HAP-1 (cell line): Measurements from ENCODE around the gene CABP4.
A peak's percentile ranks its signal among the peaks of the same experiment; 100 is the strongest.

Experiments
- DNase-seq, 2 experiments: peaks; one replicate each; pipeline ENCODE4 v3.0.0-alpha.2; 2016 to 2020; ENCODE audit warnings: low spot score in 2 of 2
- H3K27me3 ChIP-seq: fragments of 250-450 bp; sonication (Bioruptor Pico); 2 replicates; pipeline ENCODE4 v1.5.1; 2020; ENCODE audit warnings: low read depth, mild to moderate bottlenecking, moderate library complexity
- H3K36me3 ChIP-seq: fragments of 250-450 bp; sonication (Bioruptor Pico); replicated peaks from 2 replicates; pipeline ENCODE4 v1.5.1; 2020; ENCODE audit warnings: mild to moderate bottlenecking
- H3K4me1 ChIP-seq: fragments of 250-450 bp; sonication (Bioruptor Pico); 2 replicates; pipeline ENCODE4 v1.5.1; 2020; ENCODE audit warnings: mild to moderate bottlenecking
- H3K4me3 ChIP-seq: fragments of 250-450 bp; sonication (Bioruptor Pico); 2 replicates; pipeline ENCODE4 v1.5.1; 2020; ENCODE audit warnings: mild to moderate bottlenecking, moderate library complexity
- H3K9me3 ChIP-seq: fragments of 250-450 bp; sonication (Bioruptor Pico); 2 replicates; pipeline ENCODE4 v1.5.1; 2020; ENCODE audit warnings: mild to moderate bottlenecking, moderate library complexity
- in situ Hi-C: fragments of 300-500 bp; cut with MboI; formaldehyde crosslinking; loops from 3 replicates; pipeline ENCODE4 v1.14.3; 2020; ENCODE audit warnings: low sequenced_read_pairs, inconsistent platforms, mixed read lengths

Gene CABP4

GRCh38 chr11:67449116-67449844 is 5.9 kb upstream of the CABP4 start:
- in situ Hi-C loops, result no loop called here
- H3K9me3 ChIP-seq, result no peaks in the 10 kb centered on the region
- no peak overlapping the region for H3K4me3 ChIP-seq
- H3K27me3 ChIP-seq, result no peaks in the 10 kb centered on the region
- DNase-seq, result no peak
- H3K36me3 ChIP-seq, result no peaks in the 10 kb centered on the region
- H3K4me1 ChIP-seq, result peaks cover 2% of the 10 kb centered on the region; the same call in 1 of the 2 replicates

- Histone ChIP-seq H3K27me3 (no peaks in the 10 kb centered on the region), H3K36me3 (no peaks in the 10 kb centered on the region), H3K4me3 (no peak overlapping the region), H3K9me3 (no peaks in the 10 kb centered on the region), H3K4me1 (no peaks in the 10 kb centered on the region)
- no peak for DNase-seq
- in situ Hi-C loops, result no loop called here
These were observed 4.1 kb upstream of the CABP4 start for GRCh38 chr11:67450796-67451657.

- no peaks in the 10 kb centered on the region for H3K27me3 ChIP-seq
- H3K9me3 ChIP-seq, result no peaks in the 10 kb centered on the region
- H3K4me3 ChIP-seq, result no peak overlapping the region
- DNase-seq, result no peak
- no peaks in the 10 kb centered on the region for H3K36me3 ChIP-seq
- no peaks in the 10 kb centered on the region for H3K4me1 ChIP-seq
- in situ Hi-C loops, result no loop called here
These were observed 3.5 kb upstream of the CABP4 start for GRCh38 chr11:67451658-67451976.

- in situ Hi-C loops, result no loop called here
- Histone ChIP-seq H3K27me3 (no peaks in the 10 kb centered on the region), H3K9me3 (no peaks in the 10 kb centered on the region), H3K4me3 (no peak within 1 kb of the TSS), H3K36me3 (no peaks in the 10 kb centered on the region), H3K4me1 (no peaks in the 10 kb centered on the region)
- DNase-seq, result no peak
These were observed 2.8 kb upstream of the CABP4 start, which contains the start of gene GPR152 for GRCh38 chr11:67452141-67452952. Gene GPR152 (minus strand): TSS chr11:67452729. CDS start chr11:67452724, 5 bp downstream.

- H3K9me3 ChIP-seq, result no peaks in the 10 kb centered on the region
- in situ Hi-C loops, result no loop called here
- H3K36me3 ChIP-seq, result no peaks in the 10 kb centered on the region
- no peak overlapping the region for H3K4me3 ChIP-seq
- DNase-seq, result no peak
- H3K4me1 ChIP-seq, result no peaks in the 10 kb centered on the region
- no peaks in the 10 kb centered on the region for H3K27me3 ChIP-seq
These were observed 1.1 kb upstream of the CABP4 start for GRCh38 chr11:67453816-67454732.

- in situ Hi-C loops, result no loop called here
- Histone ChIP-seq H3K36me3 (no peaks in the 10 kb centered on the region), H3K27me3 (no peaks in the 10 kb centered on the region), H3K9me3 (no peaks in the 10 kb centered on the region), H3K4me3 (no peak overlapping the region), H3K4me1 (no peaks in the 10 kb centered on the region)
- no peak for DNase-seq
These were observed 1.0 kb downstream of the CABP4 start for GRCh38 chr11:67456068-67456705.

- Histone ChIP-seq H3K4me3 (no peak overlapping the region), H3K27me3 (no peaks in the 10 kb centered on the region), H3K36me3 (no peaks in the 10 kb centered on the region), H3K4me1 (no peaks in the 10 kb centered on the region), H3K9me3 (no peaks in the 10 kb centered on the region)
- DNase-seq, result no peak
- in situ Hi-C loops, result no loop called here
These were observed 2.3 kb downstream of the CABP4 start for GRCh38 chr11:67457453-67457852.

- Histone ChIP-seq H3K27me3 (no peaks in the 10 kb centered on the region), H3K4me1 (no peaks in the 10 kb centered on the region), H3K4me3 (no peak overlapping the region), H3K9me3 (no peaks in the 10 kb centered on the region), H3K36me3 (no peaks in the 10 kb centered on the region)
- DNase-seq, result no peak
- in situ Hi-C loops, result no loop called here
These were observed 3.1 kb downstream of the CABP4 start for GRCh38 chr11:67458266-67458665.

GRCh38 chr11:67463186-67463585 is 8.0 kb downstream of the CABP4 start:
- H3K9me3 ChIP-seq, result no peaks in the 10 kb centered on the region
- H3K4me1 ChIP-seq, result peaks cover 5% of the 10 kb centered on the region
- no peak for DNase-seq
- H3K36me3 ChIP-seq, result no peaks in the 10 kb centered on the region
- H3K4me3 ChIP-seq, result no peak overlapping the region
- in situ Hi-C loops, result no loop called here
- no peaks in the 10 kb centered on the region for H3K27me3 ChIP-seq

- peak overlapping the region; percentile 66 for H3K4me3 ChIP-seq
- H3K36me3 ChIP-seq, result no peaks in the 10 kb centered on the region
- in situ Hi-C loops, result no loop called here
- peaks cover 5% of the 10 kb centered on the region for H3K4me1 ChIP-seq
- H3K27me3 ChIP-seq, result no peaks in the 10 kb centered on the region
- no peak for DNase-seq
- no peaks in the 10 kb centered on the region for H3K9me3 ChIP-seq
These were observed 8.7 kb downstream of the CABP4 start for GRCh38 chr11:67463680-67464410.

- in situ Hi-C loops, result no loop called here
- Histone ChIP-seq H3K9me3 (no peaks in the 10 kb centered on the region), H3K4me1 (peaks cover 9% of the 10 kb centered on the region), H3K4me3 (peak overlapping the region; percentile 66), H3K27me3 (no peaks in the 10 kb centered on the region), H3K36me3 (no peaks in the 10 kb centered on the region)
- peak; percentile 81 to 96 for DNase-seq
These were observed 9.4 kb downstream of the CABP4 start for GRCh38 chr11:67464411-67465188.

GRCh38 chr11:67465189-67465510 is 10.0 kb downstream of the CABP4 start:
- in situ Hi-C loops, result no loop called here

More at GRCh38 chr11:67465189-67465510, 10.0 kb downstream of the CABP4 start:
- Histone ChIP-seq H3K27me3 (no peaks in the 10 kb centered on the region), H3K4me3 (peak overlapping the region; percentile 66), H3K9me3 (no peaks in the 10 kb centered on the region), H3K4me1 (peaks cover 10% of the 10 kb centered on the region), H3K36me3 (no peaks in the 10 kb centered on the region)
- DNase-seq, result no peak
